Measurements from ENCODE around the gene SUSD1.

DNA sequence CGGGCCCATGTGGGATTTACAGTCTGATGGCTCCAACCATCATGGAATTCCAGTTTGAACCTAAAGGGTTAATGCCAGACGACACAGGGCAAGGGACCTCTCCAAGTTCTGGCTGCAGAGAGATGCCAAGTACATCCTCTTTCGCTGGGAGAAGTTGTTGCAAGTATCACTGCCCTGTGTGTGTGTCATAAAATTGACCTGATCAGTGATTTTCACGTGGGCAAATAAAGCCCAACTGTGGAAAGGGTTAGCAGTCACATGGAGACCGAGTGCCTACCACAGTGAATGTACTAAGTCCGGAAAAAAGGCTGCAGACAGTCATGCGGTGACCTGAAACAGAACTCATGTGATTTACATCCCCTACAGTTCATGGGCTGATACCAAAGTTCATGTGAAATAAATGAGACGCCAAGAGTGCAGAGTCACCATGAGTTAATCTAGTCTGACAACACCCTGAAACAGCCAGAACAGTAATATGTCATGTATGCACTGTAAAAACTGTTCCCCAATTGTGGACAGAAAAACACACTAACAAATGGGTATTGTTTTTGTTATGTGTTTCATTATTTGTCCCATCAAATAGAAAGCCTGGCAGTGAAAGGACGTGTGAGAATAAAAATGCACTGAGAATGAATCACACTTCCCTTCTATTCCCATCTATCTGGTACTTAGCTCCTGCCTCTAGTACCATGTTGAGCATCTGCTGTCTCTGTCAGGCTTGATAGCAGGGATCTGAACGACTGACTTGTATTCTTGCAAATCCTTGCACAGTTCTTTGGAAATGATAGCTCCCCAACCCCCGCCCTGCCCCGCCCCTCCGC lies 115.7 kb downstream of the SUSD1 start:
- TF ChIP-seq, protein P1, sequence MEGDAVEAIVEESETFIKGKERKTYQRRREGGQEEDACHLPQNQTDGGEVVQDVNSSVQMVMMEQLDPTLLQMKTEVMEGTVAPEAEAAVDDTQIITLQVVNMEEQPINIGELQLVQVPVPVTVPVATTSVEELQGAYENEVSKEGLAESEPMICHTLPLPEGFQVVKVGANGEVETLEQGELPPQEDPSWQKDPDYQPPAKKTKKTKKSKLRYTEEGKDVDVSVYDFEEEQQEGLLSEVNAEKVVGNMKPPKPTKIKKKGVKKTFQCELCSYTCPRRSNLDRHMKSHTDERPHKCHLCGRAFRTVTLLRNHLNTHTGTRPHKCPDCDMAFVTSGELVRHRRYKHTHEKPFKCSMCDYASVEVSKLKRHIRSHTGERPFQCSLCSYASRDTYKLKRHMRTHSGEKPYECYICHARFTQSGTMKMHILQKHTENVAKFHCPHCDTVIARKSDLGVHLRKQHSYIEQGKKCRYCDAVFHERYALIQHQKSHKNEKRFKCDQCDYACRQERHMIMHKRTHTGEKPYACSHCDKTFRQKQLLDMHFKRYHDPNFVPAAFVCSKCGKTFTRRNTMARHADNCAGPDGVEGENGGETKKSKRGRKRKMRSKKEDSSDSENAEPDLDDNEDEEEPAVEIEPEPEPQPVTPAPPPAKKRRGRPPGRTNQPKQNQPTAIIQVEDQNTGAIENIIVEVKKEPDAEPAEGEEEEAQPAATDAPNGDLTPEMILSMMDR (IDR thresholded peaks at IDR 0.05), result no peak
- no peak for TF ChIP-seq POLR2A (IDR thresholded peaks at IDR 0.05)

Measured in lower leg skin (tissue), 3 donors.